Thyroid gland (tissue), 4 donors: ENCODE data around the gene TASOR2.

Experiments
- CTCF ChIP-seq, 6 experiments: fragments of 200-600 bp in 3 of 6; fragments of 450-650 bp in 3 of 6; sonication (generic) in 3 of 6; IDR thresholded peaks; one replicate each; pipeline ENCODE4 v1.5.1; 2016 to 2019; ENCODE audit warnings: antibody characterized with exemption in 6 of 6, mild to moderate bottlenecking in 2 of 6, inconsistent platforms in 1 of 6, moderate library complexity in 1 of 6
- POLR2A ChIP-seq, 2 donors: fragments of 450-650 bp; IDR thresholded peaks; one replicate each; pipeline ENCODE4 v1.6.1; 2017; ENCODE audit warnings: antibody characterized with exemption in 2 of 2, mild to moderate bottlenecking in 2 of 2, moderate library complexity in 1 of 2

GRCh38 chr10:5649746-5650145 lies 34.9 kb upstream of the TASOR2 start:
- no peak for TF ChIP-seq CTCF (IDR thresholded peaks at IDR 0.05)
- TF ChIP-seq POLR2A (IDR thresholded peaks at IDR 0.05), result no peak
